ENCODE results near the gene HSF4. TPM values are rescaled to one million over a fixed set of nuclear protein-coding genes. Genes with fewer than 3 reads are reported as not detected.

Gene HSF4
- polyA plus RNA-seq, 1 donor = 8.2 TPM

DNA sequence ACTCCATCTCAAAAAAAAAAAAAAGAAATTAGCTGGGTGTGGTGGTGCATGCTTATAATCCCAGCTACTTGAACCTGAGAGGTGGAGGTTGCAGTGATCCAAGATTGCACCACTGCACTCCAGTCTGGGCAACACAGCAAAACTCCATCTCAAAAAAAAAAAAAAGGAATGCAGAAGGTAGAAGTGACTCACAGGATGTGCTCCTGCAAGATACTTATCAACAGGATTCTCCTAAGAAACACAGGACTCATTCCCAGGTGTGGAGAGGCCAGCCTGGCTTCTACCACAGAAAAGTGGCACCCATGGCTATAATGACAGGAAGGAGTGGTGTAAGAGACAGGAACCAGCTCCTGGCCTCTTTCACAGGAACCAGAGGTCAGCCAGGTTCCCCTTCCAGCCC lies 48.2 kb downstream of the HSF4 start:
- H3K4me1 ChIP-seq (ENCODE audit: control insufficient read depth, insufficient read depth, low read length) = no peaks in the 10 kb centered on the region
- peaks cover 2% of the 10 kb centered on the region for H3K36me3 ChIP-seq (ENCODE audit: control insufficient read depth, insufficient read depth, low read length)
- no peaks in the 10 kb centered on the region for H3K27me3 ChIP-seq (ENCODE audit: control insufficient read depth, insufficient read depth, low read length)
- no peak for DNase-seq
- no peak overlapping the region for H3K4me3 ChIP-seq (ENCODE audit: low read length)
- no peaks in the 10 kb centered on the region for H3K9me3 ChIP-seq (ENCODE audit: control insufficient read depth, low read depth, low read length)
- no peak overlapping the region for H3K27ac ChIP-seq (ENCODE audit: low read length)

DNA sequence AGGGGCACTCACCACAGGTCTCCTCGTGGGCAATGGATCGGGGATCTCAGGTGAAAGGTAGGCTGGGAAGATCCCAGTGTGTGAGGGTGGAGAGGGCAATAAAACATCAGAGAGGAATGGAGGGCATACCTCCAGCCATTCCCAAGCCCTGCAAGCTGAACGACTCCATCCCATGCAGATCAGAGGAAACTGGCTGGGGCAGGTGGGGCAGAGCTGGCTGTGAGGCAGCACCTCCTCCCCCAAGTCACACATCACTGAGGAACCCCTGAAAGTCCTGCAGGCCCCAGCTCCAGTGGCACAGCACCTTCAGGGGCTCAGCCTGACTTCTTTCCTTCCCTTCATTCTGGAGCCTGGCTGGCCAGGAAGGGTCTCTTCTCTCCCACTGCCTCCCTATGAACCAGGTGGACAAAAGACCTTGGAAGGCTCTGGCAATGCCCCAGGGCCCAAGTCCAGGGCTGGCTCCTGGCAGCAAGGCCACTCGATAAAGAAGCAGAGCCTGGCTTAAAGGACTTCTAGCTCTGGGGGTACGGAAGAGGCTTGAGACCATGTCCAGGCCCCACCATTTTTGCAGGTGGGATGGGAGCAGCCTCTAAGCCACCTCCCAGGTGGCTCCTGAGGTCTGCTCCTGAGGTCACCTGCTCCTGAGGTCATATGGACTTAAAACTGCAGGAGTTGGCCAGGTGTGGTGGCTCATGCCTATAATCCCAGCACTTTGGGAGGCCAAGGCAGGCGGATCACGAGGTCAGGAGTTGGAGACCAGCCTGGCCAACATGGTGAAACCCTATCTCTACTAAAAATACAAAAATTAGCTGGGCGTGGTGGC lies 48.9 kb downstream of the HSF4 start:
- H3K4me1 ChIP-seq (ENCODE audit: control insufficient read depth, insufficient read depth, low read length) = no peaks in the 10 kb centered on the region
- peaks cover 2% of the 10 kb centered on the region for H3K36me3 ChIP-seq (ENCODE audit: control insufficient read depth, insufficient read depth, low read length)
- H3K4me3 ChIP-seq (ENCODE audit: low read length) = no peak overlapping the region
- no peak overlapping the region for H3K27ac ChIP-seq (ENCODE audit: low read length)
- no peaks in the 10 kb centered on the region for H3K27me3 ChIP-seq (ENCODE audit: control insufficient read depth, insufficient read depth, low read length)
- H3K9me3 ChIP-seq (ENCODE audit: control insufficient read depth, low read depth, low read length) = no peaks in the 10 kb centered on the region
- WGBS (ENCODE audit: insufficient coverage, low lambda C conversion rate) = no CpG with 5 or more reads among the region's 8 CpGs
- DNase-seq = no peak

DNA sequence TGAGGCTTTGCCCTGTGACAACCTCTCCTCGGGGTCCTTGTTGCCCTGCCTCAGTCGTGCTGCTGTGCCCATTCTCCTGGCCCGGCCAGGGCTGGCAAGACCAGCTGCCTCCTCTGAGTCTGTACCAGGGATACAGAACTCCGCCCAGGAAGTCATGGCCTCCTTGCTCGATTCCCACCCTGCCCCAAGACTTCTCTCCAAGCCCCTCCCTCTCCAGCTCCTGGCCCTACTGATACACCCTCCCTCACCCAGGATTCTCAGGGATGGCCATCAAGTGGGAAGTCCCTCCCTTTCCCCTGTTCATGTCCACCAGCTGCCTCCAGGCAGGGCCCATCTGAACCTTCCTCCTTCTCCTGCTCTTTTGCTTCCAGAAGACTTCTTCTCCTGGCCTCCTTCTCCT lies 51.2 kb downstream of the HSF4 start:
- no peak for DNase-seq
- no peaks in the 10 kb centered on the region for H3K9me3 ChIP-seq (ENCODE audit: control insufficient read depth, low read depth, low read length)
- WGBS (ENCODE audit: insufficient coverage, low lambda C conversion rate) = no CpG with 5 or more reads among the region's 5 CpGs
- H3K4me1 ChIP-seq (ENCODE audit: control insufficient read depth, insufficient read depth, low read length) = no peaks in the 10 kb centered on the region
- no peaks in the 10 kb centered on the region for H3K27me3 ChIP-seq (ENCODE audit: control insufficient read depth, insufficient read depth, low read length)
- H3K4me3 ChIP-seq (ENCODE audit: low read length) = no peak overlapping the region
- no peak overlapping the region for H3K27ac ChIP-seq (ENCODE audit: low read length)
- peaks cover 2% of the 10 kb centered on the region for H3K36me3 ChIP-seq (ENCODE audit: control insufficient read depth, insufficient read depth, low read length)

DNA sequence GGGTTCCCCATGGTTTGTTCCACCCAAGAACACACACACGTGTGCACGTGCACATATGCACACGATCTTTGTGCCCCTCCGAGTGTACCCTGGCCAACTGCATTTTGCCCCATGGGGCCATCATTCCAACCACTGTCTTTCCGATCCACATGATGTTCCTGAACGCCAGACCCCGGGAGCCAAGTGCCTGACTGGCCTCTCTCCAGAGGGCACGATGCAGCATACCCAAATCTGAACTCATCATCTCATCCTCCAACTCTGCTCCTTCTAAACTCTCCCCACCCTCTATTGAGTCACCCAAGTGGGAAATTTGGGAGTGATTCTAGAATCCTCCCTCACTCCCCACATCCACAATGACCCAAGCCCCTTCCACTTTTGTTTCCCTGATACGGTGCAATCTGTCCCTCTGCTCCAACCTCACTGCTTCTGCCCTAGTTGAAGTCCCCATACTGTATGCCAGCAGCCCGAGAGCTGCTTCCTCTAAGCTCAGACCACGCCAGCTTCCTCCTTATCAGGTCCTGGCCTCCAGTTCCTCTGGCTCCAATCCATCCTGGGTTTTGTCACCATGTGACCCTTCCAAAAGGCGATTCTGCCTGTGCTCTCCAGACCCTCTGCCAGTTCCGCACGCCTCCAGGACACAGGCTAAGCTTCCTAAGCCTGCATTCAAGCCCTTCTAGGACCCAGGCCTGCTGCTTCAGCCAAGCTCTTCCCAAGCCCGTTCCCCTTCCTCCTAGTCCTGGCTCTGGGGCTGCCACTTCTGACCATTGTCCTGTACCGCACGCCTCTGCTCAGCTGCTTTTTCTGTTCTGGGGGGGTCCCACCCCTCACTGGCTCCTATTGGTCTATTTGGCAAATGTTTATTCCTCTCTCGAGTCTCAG lies 52.3 kb downstream of the HSF4 start:
- H3K27me3 ChIP-seq (ENCODE audit: control insufficient read depth, insufficient read depth, low read length) = no peaks in the 10 kb centered on the region
- H3K27ac ChIP-seq (ENCODE audit: low read length) = no peak overlapping the region
- H3K9me3 ChIP-seq (ENCODE audit: control insufficient read depth, low read depth, low read length) = no peaks in the 10 kb centered on the region
- H3K36me3 ChIP-seq (ENCODE audit: control insufficient read depth, insufficient read depth, low read length) = peaks cover 2% of the 10 kb centered on the region
- no peak overlapping the region for H3K4me3 ChIP-seq (ENCODE audit: low read length)
- no peaks in the 10 kb centered on the region for H3K4me1 ChIP-seq (ENCODE audit: control insufficient read depth, insufficient read depth, low read length)
- WGBS (ENCODE audit: insufficient coverage, low lambda C conversion rate) = 80% methylated on average over 1 of the region's 18 CpGs
- DNase-seq = no peak

Other genes with a start within 250 kb of the HSF4 start
- 7.9 TPM for gene CDH16, start 245.9 kb upstream of the HSF4 start, polyA plus RNA-seq
- gene RRAD, start 239.2 kb upstream of the HSF4 start, polyA plus RNA-seq = 2.0 TPM
- gene CIAO2B, start 230.3 kb upstream of the HSF4 start, polyA plus RNA-seq = 82.1 TPM
- gene CES2, start 229.2 kb upstream of the HSF4 start, polyA plus RNA-seq = 181 TPM
- 16.0 TPM for gene CES3, start 203.5 kb upstream of the HSF4 start, polyA plus RNA-seq
- 23.5 TPM for gene CES4A, start 176.2 kb upstream of the HSF4 start, polyA plus RNA-seq
- 25.1 TPM for gene CBFB, start 135.6 kb upstream of the HSF4 start, polyA plus RNA-seq
- 14.3 TPM for gene PHAF1, start 54.8 kb upstream of the HSF4 start, polyA plus RNA-seq
- 5.5 TPM for gene B3GNT9, start 13.7 kb upstream of the HSF4 start, polyA plus RNA-seq
- gene TRADD, start 4.8 kb upstream of the HSF4 start, polyA plus RNA-seq = 13.2 TPM
- 5.0 TPM for gene FBXL8, start 4.8 kb upstream of the HSF4 start, polyA plus RNA-seq
- gene NOL3, start 5.8 kb downstream of the HSF4 start, polyA plus RNA-seq = 5.8 TPM
- gene MATCAP1, start 19.2 kb downstream of the HSF4 start, polyA plus RNA-seq = 29.2 TPM
- gene EXOC3L1, start 25.4 kb downstream of the HSF4 start, polyA plus RNA-seq = 2.1 TPM
- gene E2F4, start 27.4 kb downstream of the HSF4 start, polyA plus RNA-seq = 67.6 TPM
- 34.0 TPM for gene ELMO3, start 34.4 kb downstream of the HSF4 start, polyA plus RNA-seq
- gene TMEM208, start 62.4 kb downstream of the HSF4 start, polyA plus RNA-seq = 52.8 TPM
- gene FHOD1, start 82.7 kb downstream of the HSF4 start, polyA plus RNA-seq = 13.8 TPM
- 0.96 TPM for gene SLC9A5, start 84.2 kb downstream of the HSF4 start, polyA plus RNA-seq
- gene PLEKHG4, start 114.8 kb downstream of the HSF4 start, polyA plus RNA-seq = 9.2 TPM
- gene KCTD19, start 162.0 kb downstream of the HSF4 start, polyA plus RNA-seq = 0.40 TPM
- 2.5 TPM for gene LRRC36, start 162.1 kb downstream of the HSF4 start, polyA plus RNA-seq
- gene TPPP3, start 228.8 kb downstream of the HSF4 start, polyA plus RNA-seq = 57.2 TPM